Measurements from ENCODE around the gene EXOC6B.

GRCh38 chr2:72212486-72212855 is 613.4 kb downstream of the EXOC6B start:
- TF ChIP-seq EP300 (IDR thresholded peaks at IDR 0.05; ENCODE audit: borderline replicate concordance) (no peak), RAD21 (IDR thresholded peaks at IDR 0.05; ENCODE audit: low read depth) (no peak)
- TF ChIP-seq, protein P1, sequence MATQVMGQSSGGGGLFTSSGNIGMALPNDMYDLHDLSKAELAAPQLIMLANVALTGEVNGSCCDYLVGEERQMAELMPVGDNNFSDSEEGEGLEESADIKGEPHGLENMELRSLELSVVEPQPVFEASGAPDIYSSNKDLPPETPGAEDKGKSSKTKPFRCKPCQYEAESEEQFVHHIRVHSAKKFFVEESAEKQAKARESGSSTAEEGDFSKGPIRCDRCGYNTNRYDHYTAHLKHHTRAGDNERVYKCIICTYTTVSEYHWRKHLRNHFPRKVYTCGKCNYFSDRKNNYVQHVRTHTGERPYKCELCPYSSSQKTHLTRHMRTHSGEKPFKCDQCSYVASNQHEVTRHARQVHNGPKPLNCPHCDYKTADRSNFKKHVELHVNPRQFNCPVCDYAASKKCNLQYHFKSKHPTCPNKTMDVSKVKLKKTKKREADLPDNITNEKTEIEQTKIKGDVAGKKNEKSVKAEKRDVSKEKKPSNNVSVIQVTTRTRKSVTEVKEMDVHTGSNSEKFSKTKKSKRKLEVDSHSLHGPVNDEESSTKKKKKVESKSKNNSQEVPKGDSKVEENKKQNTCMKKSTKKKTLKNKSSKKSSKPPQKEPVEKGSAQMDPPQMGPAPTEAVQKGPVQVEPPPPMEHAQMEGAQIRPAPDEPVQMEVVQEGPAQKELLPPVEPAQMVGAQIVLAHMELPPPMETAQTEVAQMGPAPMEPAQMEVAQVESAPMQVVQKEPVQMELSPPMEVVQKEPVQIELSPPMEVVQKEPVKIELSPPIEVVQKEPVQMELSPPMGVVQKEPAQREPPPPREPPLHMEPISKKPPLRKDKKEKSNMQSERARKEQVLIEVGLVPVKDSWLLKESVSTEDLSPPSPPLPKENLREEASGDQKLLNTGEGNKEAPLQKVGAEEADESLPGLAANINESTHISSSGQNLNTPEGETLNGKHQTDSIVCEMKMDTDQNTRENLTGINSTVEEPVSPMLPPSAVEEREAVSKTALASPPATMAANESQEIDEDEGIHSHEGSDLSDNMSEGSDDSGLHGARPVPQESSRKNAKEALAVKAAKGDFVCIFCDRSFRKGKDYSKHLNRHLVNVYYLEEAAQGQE (IDR thresholded peaks at IDR 0.05; ENCODE audit: low read depth): no peak
